Mesendoderm (in vitro differentiated cells): Measurements from ENCODE around the gene NLRP9.

Experiments
- DNase-seq: peaks from one replicate; pipeline ENCODE4 v3.0.0; 2013
- H2AK5ac ChIP-seq: 2 replicates; pipeline ENCODE4 v1.6.1; 2013; ENCODE audit warnings: low read length, inconsistent platforms
- H2BK120ac ChIP-seq: 2 replicates; pipeline ENCODE4 v1.6.1; 2013; ENCODE audit warnings: low read depth, mild to moderate bottlenecking, low read length, moderate library complexity, mixed read lengths
- H2BK15ac ChIP-seq: replicated peaks from 2 replicates; pipeline ENCODE4 v1.6.1; 2013; ENCODE audit warnings: low read depth, mild to moderate bottlenecking, moderate library complexity
- H2BK5ac ChIP-seq: 2 replicates; pipeline ENCODE4 v1.6.1; 2013; ENCODE audit warnings: low read length, inconsistent platforms
- H3K18ac ChIP-seq: 2 replicates; pipeline ENCODE4 v1.6.1; 2013; ENCODE audit warnings: mild to moderate bottlenecking, low read length, mixed read lengths
- H3K23ac ChIP-seq: one replicate; pipeline ENCODE4 v1.6.1; 2013; ENCODE audit warnings: low read length
- H3K27ac ChIP-seq: 2 replicates; pipeline ENCODE4 v1.5.1; 2013; ENCODE audit warnings: low read depth, mild to moderate bottlenecking, inconsistent platforms, low read length, moderate library complexity
- H3K27me3 ChIP-seq: 2 replicates; pipeline ENCODE4 v1.6.1; 2013; ENCODE audit warnings: low read length, control low read depth, mild to moderate bottlenecking, inconsistent platforms; ENCODE audit not compliant: insufficient read depth, poor library complexity
- H3K36me3 ChIP-seq: 2 replicates; pipeline ENCODE4 v1.6.1; 2013; ENCODE audit warnings: low read length, inconsistent platforms; ENCODE audit not compliant: control insufficient read depth, insufficient read depth
- H3K4ac ChIP-seq: one replicate; pipeline ENCODE4 v1.6.1; 2013; ENCODE audit warnings: low read depth, mild to moderate bottlenecking, low read length, moderate library complexity
- H3K4me1 ChIP-seq: 2 replicates; pipeline ENCODE4 v1.6.1; 2013; ENCODE audit warnings: low read depth, low read length, inconsistent platforms; ENCODE audit not compliant: control insufficient read depth
- H3K4me2 ChIP-seq: 2 replicates; pipeline ENCODE4 v1.6.1; 2013; ENCODE audit warnings: low read length
- H3K4me3 ChIP-seq: 2 replicates; pipeline ENCODE4 v1.5.1; 2013; ENCODE audit warnings: mild to moderate bottlenecking, low read length
- H3K56ac ChIP-seq: one replicate; pipeline ENCODE4 v1.6.1; 2013; ENCODE audit warnings: low read length
- H3K79me1 ChIP-seq: 2 replicates; pipeline ENCODE4 v1.6.1; 2013; ENCODE audit warnings: low read length, inconsistent platforms
- H3K79me2 ChIP-seq: 2 replicates; pipeline ENCODE4 v1.6.1; 2013; ENCODE audit warnings: mild to moderate bottlenecking, low read length; ENCODE audit not compliant: control insufficient read depth, insufficient read depth
- H3K9ac ChIP-seq: 2 replicates; pipeline ENCODE4 v1.6.1; 2013; ENCODE audit warnings: low read length, inconsistent platforms
- H4K5ac ChIP-seq: one replicate; pipeline ENCODE4 v1.6.1; 2013; ENCODE audit warnings: low read length
- H4K8ac ChIP-seq: one replicate; pipeline ENCODE4 v1.6.1; 2013; ENCODE audit warnings: low read depth, mild to moderate bottlenecking, control low read depth, low read length, moderate library complexity
- WGBS: extraction: QIAGEN DNeasy Blood & Tissue Kit; methylation state at CpG from one replicate; pipeline ENCODE4 v1.1.7; 2013; ENCODE audit warnings: low lambda C conversion rate, missing lambda C conversion rate; ENCODE audit not compliant: insufficient coverage; ENCODE audit errors: extremely low coverage; 5-methylcytosine and 5-hydroxymethylcytosine counted together

NLRP9 gene

GRCh38 chr19:55661826-55662225 is 76.4 kb downstream of the NLRP9 start:
- no peak overlapping the region for H2BK5ac ChIP-seq
- no peak overlapping the region for H3K4ac ChIP-seq
- no CpG with 5 or more reads among the region's 7 CpGs for WGBS
- no peak for DNase-seq
- H3K27me3 ChIP-seq: no peaks in the 10 kb centered on the region
- no peak overlapping the region for H2BK15ac ChIP-seq
- H3K27ac ChIP-seq: no peak overlapping the region
- no peak overlapping the region for H3K18ac ChIP-seq
- peaks cover 27% of the 10 kb centered on the region for H3K36me3 ChIP-seq
- no peak overlapping the region for H4K5ac ChIP-seq
- H3K4me3 ChIP-seq: no peak overlapping the region
- H4K8ac ChIP-seq: no peak overlapping the region
- H3K79me1 ChIP-seq: peaks cover 9% of the 10 kb centered on the region
- H2AK5ac ChIP-seq: no peak overlapping the region
- no peak overlapping the region for H2BK120ac ChIP-seq
- H3K79me2 ChIP-seq: peaks cover 84% of the 10 kb centered on the region
- no peak overlapping the region for H3K23ac ChIP-seq
- H3K9ac ChIP-seq: no peak overlapping the region
- H3K4me1 ChIP-seq: peaks cover under 1% of the 10 kb centered on the region
- no peak overlapping the region for H3K4me2 ChIP-seq
- H3K56ac ChIP-seq: no peak overlapping the region

GRCh38 chr19:55660991-55661390 is 77.2 kb downstream of the NLRP9 start:
- Histone ChIP-seq H3K27me3 (no peaks in the 10 kb centered on the region), H3K27ac (no peak overlapping the region), H3K4me2 (no peak overlapping the region), H3K18ac (no peak overlapping the region), H2BK120ac (no peak overlapping the region), H4K8ac (no peak overlapping the region), H2BK5ac (no peak overlapping the region), H3K36me3 (peaks cover 21% of the 10 kb centered on the region), H3K4me3 (no peak overlapping the region), H3K4me1 (peaks cover 4% of the 10 kb centered on the region), H4K5ac (no peak overlapping the region), H3K79me2 (peaks cover 84% of the 10 kb centered on the region), H3K79me1 (peaks cover 7% of the 10 kb centered on the region), H3K23ac (no peak overlapping the region), H3K56ac (no peak overlapping the region), H3K4ac (no peak overlapping the region), H3K9ac (no peak overlapping the region), H2AK5ac (no peak overlapping the region), H2BK15ac (no peak overlapping the region)
- no peak for DNase-seq
- no CpG with 5 or more reads among the region's 16 CpGs for WGBS

GRCh38 chr19:55660404-55660803 is 77.8 kb downstream of the NLRP9 start:
- peaks cover 20% of the 10 kb centered on the region for H3K36me3 ChIP-seq
- no peak overlapping the region for H4K5ac ChIP-seq
- DNase-seq: no peak
- no CpG with 5 or more reads among the region's 12 CpGs for WGBS
- H3K27me3 ChIP-seq: no peaks in the 10 kb centered on the region
- H3K79me2 ChIP-seq: peaks cover 87% of the 10 kb centered on the region
- H3K4me1 ChIP-seq: peaks cover 4% of the 10 kb centered on the region
- H2BK120ac ChIP-seq: no peak overlapping the region
- no peak overlapping the region for H3K4ac ChIP-seq
- H3K18ac ChIP-seq: no peak overlapping the region
- no peak overlapping the region for H3K23ac ChIP-seq
- H3K56ac ChIP-seq: no peak overlapping the region
- no peak overlapping the region for H3K27ac ChIP-seq
- no peak overlapping the region for H3K4me2 ChIP-seq
- no peak overlapping the region for H3K9ac ChIP-seq
- H2BK15ac ChIP-seq: no peak overlapping the region
- no peak overlapping the region for H4K8ac ChIP-seq
- H3K79me1 ChIP-seq: peaks cover 7% of the 10 kb centered on the region
- no peak overlapping the region for H2AK5ac ChIP-seq
- no peak overlapping the region for H3K4me3 ChIP-seq
- H2BK5ac ChIP-seq: no peak overlapping the region

- Histone ChIP-seq H3K56ac (no peak overlapping the region), H2BK5ac (no peak overlapping the region), H3K23ac (no peak overlapping the region), H2BK120ac (no peak overlapping the region), H4K5ac (no peak overlapping the region), H3K4ac (no peak overlapping the region), H2AK5ac (no peak overlapping the region), H3K27me3 (no peaks in the 10 kb centered on the region), H3K27ac (no peak overlapping the region), H3K4me1 (peaks cover 4% of the 10 kb centered on the region), H3K79me2 (peaks cover 85% of the 10 kb centered on the region), H3K36me3 (peaks cover 18% of the 10 kb centered on the region), H3K4me2 (no peak overlapping the region), H3K9ac (no peak overlapping the region), H3K4me3 (no peak overlapping the region), H3K79me1 (peaks cover 7% of the 10 kb centered on the region), H2BK15ac (no peak overlapping the region), H4K8ac (no peak overlapping the region), H3K18ac (no peak overlapping the region)
- no CpG with 5 or more reads among the region's 9 CpGs for WGBS
- no peak for DNase-seq
These were observed 78.4 kb downstream of the NLRP9 start for GRCh38 chr19:55659822-55660221.

GRCh38 chr19:55658846-55659459 is 79.2 kb downstream of the NLRP9 start:
- Histone ChIP-seq H3K4ac (no peak overlapping the region), H3K4me2 (no peak overlapping the region), H2BK5ac (no peak overlapping the region), H3K56ac (no peak overlapping the region), H3K4me1 (peaks cover 4% of the 10 kb centered on the region), H2BK120ac (no peak overlapping the region), H2AK5ac (no peak overlapping the region), H3K9ac (no peak overlapping the region), H3K4me3 (no peak overlapping the region), H4K8ac (no peak overlapping the region), H3K36me3 (peaks cover 13% of the 10 kb centered on the region), H4K5ac (no peak overlapping the region), H3K27ac (no peak overlapping the region), H2BK15ac (no peak overlapping the region), H3K23ac (no peak overlapping the region), H3K18ac (no peak overlapping the region), H3K27me3 (no peaks in the 10 kb centered on the region), H3K79me2 (peaks cover 78% of the 10 kb centered on the region), H3K79me1 (peaks cover 5% of the 10 kb centered on the region)
- no peak for DNase-seq
- WGBS: no CpG with 5 or more reads among the region's 37 CpGs
